ENCODE data around the gene BTBD1.

BTBD1 gene

DNA sequence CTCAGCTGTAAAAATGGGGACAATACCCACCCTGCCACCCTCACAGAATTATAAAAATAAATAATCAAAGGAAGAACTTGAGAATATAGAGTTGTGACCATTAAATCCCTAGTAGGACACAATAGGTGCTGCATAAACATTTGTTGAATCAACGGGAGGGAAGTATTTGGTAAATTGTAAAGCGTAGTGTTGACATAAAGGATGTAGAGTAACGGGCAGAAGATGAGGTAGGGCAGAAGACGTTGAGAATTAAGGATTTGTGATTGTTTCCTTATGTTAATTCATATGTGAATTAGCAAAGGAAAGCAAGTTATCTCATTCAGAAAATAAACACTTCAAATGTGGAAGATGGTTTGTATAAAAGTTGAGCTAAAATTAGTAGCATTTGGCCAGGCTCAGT lies 73.9 kb downstream of the BTBD1 start:
- Histone ChIP-seq H3K36me3 (ENCODE audit: control insufficient read depth in 2 of 2, insufficient read depth in 1 of 2, low read length in 2 of 2) (peaks cover 29 to 30% of the 10 kb centered on the region in 2 experiments), H3K27ac (ENCODE audit: extremely low read depth, low read depth, low read length) (no peak overlapping the region), H3K4me1 (ENCODE audit: control insufficient read depth, insufficient read depth, low read length) (no peaks in the 10 kb centered on the region), H3K9me3 (ENCODE audit: control insufficient read depth, insufficient read depth, low read depth, low read length) (no peaks in the 10 kb centered on the region), H3K4me3 (ENCODE audit: low read depth, low read length) (no peak overlapping the region)
- no peak for TF ChIP-seq KLF9 (tag by site-specific recombination; IDR thresholded peaks at IDR 0.05; ENCODE audit: low read depth)
- TF ChIP-seq ZNF302 (tag by site-specific recombination; IDR thresholded peaks at IDR 0.05; ENCODE audit: low read depth), result no peak
- no peak for TF ChIP-seq ZNF114 (tag by site-specific recombination; IDR thresholded peaks at IDR 0.05)
- ChIA-PET CTCF (interaction anchor here (0.9 to 1.9 kb wide), 2 partner anchors 18 to 22 kb away, joined by 4 to 8 read pairs; partner anchors contain the start of gene C15orf40), POLR2A (interaction anchor here (1.7 kb wide), 1 partner anchor 8 kb away, joined by 3 read pairs; the partner anchor contains the start of gene RAMAC)

DNA sequence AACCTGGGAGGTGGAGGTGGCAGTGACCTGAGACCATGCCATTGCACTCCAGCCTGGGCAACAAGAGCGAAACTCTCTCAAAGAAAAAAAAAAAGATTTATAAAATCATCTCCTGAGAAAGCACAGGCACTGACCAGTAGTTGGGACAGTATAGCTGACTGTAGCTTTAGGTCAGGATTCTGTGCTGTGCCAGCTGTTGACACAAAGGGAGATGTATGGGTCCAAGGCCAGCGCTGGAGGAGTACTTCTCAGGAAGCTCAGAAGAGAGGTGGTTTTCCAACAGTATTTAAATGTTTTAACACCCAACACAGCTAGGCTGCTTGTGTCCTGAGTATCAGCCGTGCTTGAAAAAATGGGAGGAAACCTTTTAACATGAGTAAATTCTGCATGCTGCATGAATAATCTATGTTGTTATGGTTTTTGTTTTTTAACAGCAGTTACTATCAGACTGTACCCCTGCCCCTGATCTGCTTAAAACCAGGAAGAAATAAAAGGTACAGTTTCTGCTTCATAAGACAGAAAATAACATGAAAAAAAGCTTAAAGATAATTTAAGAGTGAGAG lies 74.5 kb downstream of the BTBD1 start:
- POLR2A ChIA-PET, result interaction anchor here (0.6 kb wide), 1 partner anchor 162 kb away, joined by 3 read pairs; no protein-coding TSS in a partner anchor

More for the DNA sequence above, 74.5 kb downstream of the BTBD1 start:
- Histone ChIP-seq H3K27ac (ENCODE audit: extremely low read depth, low read depth, low read length) (no peak overlapping the region), H3K4me1 (ENCODE audit: control insufficient read depth, insufficient read depth, low read length) (no peaks in the 10 kb centered on the region), H3K4me3 (ENCODE audit: low read depth, low read length) (no peak overlapping the region), H3K36me3 (ENCODE audit: control insufficient read depth in 2 of 2, insufficient read depth in 1 of 2, low read length in 2 of 2) (peaks cover 31 to 36% of the 10 kb centered on the region in 2 experiments), H3K9me3 (ENCODE audit: control insufficient read depth, insufficient read depth, low read depth, low read length) (no peaks in the 10 kb centered on the region)
- TF ChIP-seq ZNF404 (tag by site-specific recombination; IDR thresholded peaks at IDR 0.05) (no peak), ZNF26 (tag by site-specific recombination; IDR thresholded peaks at IDR 0.05) (no peak), ZNF561 (tag by site-specific recombination; IDR thresholded peaks at IDR 0.05; ENCODE audit: borderline replicate concordance) (no peak), SP2 (tag by site-specific recombination; IDR thresholded peaks at IDR 0.05) (no peak), ZNF837 (tag by site-specific recombination; IDR thresholded peaks at IDR 0.05) (no peak), ZNF571 (tag by site-specific recombination; IDR thresholded peaks at IDR 0.05) (no peak), IKZF3 (tag by site-specific recombination; IDR thresholded peaks at IDR 0.05) (no peak), SCRT1 (tag by site-specific recombination; IDR thresholded peaks at IDR 0.05; ENCODE audit: borderline replicate concordance) (no peak), ZNF658 (tag by site-specific recombination; IDR thresholded peaks at IDR 0.05) (no peak), ZNF791 (tag by site-specific recombination; IDR thresholded peaks at IDR 0.05) (no peak), ZNF274 (IDR thresholded peaks at IDR 0.05; ENCODE audit: low read length) (no peak), ZNF274 (tag by site-specific recombination; IDR thresholded peaks at IDR 0.05; ENCODE audit: borderline replicate concordance) (no peak), ZNF354C (tag by site-specific recombination; IDR thresholded peaks at IDR 0.05; ENCODE audit: borderline replicate concordance, low read depth) (no peak), ZBTB20 (tag by site-specific recombination; IDR thresholded peaks at IDR 0.05) (no peak), ZNF677 (tag by site-specific recombination; IDR thresholded peaks at IDR 0.05) (no peak), SP7 (tag by site-specific recombination; IDR thresholded peaks at IDR 0.05) (no peak), SALL2 (tag by site-specific recombination; IDR thresholded peaks at IDR 0.05; ENCODE audit: borderline replicate concordance) (no peak), GLI2 (tag by site-specific recombination; IDR thresholded peaks at IDR 0.05; ENCODE audit: borderline replicate concordance, low read depth) (no peak), ZFP69B (tag by site-specific recombination; IDR thresholded peaks at IDR 0.05) (no peak)
- TF ChIP-seq, protein P1, sequence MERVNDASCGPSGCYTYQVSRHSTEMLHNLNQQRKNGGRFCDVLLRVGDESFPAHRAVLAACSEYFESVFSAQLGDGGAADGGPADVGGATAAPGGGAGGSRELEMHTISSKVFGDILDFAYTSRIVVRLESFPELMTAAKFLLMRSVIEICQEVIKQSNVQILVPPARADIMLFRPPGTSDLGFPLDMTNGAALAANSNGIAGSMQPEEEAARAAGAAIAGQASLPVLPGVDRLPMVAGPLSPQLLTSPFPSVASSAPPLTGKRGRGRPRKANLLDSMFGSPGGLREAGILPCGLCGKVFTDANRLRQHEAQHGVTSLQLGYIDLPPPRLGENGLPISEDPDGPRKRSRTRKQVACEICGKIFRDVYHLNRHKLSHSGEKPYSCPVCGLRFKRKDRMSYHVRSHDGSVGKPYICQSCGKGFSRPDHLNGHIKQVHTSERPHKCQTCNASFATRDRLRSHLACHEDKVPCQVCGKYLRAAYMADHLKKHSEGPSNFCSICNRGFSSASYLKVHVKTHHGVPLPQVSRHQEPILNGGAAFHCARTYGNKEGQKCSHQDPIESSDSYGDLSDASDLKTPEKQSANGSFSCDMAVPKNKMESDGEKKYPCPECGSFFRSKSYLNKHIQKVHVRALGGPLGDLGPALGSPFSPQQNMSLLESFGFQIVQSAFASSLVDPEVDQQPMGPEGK (tag by site-specific recombination; IDR thresholded peaks at IDR 0.05), result no peak
- TF ChIP-seq, protein P2, sequence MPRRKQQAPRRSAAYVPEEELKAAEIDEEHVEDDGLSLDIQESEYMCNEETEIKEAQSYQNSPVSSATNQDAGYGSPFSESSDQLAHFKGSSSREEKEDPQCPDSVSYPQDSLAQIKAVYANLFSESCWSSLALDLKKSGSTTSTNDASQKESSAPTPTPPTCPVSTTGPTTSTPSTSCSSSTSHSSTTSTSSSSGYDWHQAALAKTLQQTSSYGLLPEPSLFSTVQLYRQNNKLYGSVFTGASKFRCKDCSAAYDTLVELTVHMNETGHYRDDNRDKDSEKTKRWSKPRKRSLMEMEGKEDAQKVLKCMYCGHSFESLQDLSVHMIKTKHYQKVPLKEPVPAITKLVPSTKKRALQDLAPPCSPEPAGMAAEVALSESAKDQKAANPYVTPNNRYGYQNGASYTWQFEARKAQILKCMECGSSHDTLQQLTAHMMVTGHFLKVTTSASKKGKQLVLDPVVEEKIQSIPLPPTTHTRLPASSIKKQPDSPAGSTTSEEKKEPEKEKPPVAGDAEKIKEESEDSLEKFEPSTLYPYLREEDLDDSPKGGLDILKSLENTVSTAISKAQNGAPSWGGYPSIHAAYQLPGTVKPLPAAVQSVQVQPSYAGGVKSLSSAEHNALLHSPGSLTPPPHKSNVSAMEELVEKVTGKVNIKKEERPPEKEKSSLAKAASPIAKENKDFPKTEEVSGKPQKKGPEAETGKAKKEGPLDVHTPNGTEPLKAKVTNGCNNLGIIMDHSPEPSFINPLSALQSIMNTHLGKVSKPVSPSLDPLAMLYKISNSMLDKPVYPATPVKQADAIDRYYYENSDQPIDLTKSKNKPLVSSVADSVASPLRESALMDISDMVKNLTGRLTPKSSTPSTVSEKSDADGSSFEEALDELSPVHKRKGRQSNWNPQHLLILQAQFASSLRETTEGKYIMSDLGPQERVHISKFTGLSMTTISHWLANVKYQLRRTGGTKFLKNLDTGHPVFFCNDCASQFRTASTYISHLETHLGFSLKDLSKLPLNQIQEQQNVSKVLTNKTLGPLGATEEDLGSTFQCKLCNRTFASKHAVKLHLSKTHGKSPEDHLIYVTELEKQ (tag by site-specific recombination; IDR thresholded peaks at IDR 0.05; ENCODE audit: borderline replicate concordance), result no peak
- CTCF ChIA-PET, result interaction anchor here (0.9 to 1.9 kb wide), 2 partner anchors 19 to 22 kb away, joined by 4 to 8 read pairs; partner anchors contain the start of gene C15orf40

Data from HEK293 (cell line).